ENCODE results near the gene CLMN.

CLMN gene

GRCh38 chr14:95146079-95146771, 173.5 kb downstream of the CLMN start:
- no peak for TF ChIP-seq CTCF (IDR thresholded peaks at IDR 0.05)
- Histone ChIP-seq H3K4me3 (no peak overlapping the region), H3K27ac (no peak overlapping the region)
- DNase-seq (ENCODE audit: low spot score), result no peak

GRCh38 chr14:95144849-95145248, 174.9 kb downstream of the CLMN start:
- DNase-seq (ENCODE audit: low spot score), result no peak
- no peak for TF ChIP-seq CTCF (IDR thresholded peaks at IDR 0.05)
- H3K27ac ChIP-seq, result no peak overlapping the region
- no peak overlapping the region for H3K4me3 ChIP-seq

- peak overlapping the region; percentile 12 for H3K4me3 ChIP-seq
- H3K27ac ChIP-seq, result peak overlapping the region in 1 of 2 donors; percentile 39
- no peak for TF ChIP-seq CTCF (IDR thresholded peaks at IDR 0.05)
- DNase-seq (ENCODE audit: low spot score), result no peak
Measured at GRCh38 chr14:95143808-95144620, 175.7 kb downstream of the CLMN start.

- no peak for DNase-seq (ENCODE audit: low spot score)
- Histone ChIP-seq H3K4me3 (no peak overlapping the region), H3K27ac (no peak overlapping the region)
- no peak for TF ChIP-seq CTCF (IDR thresholded peaks at IDR 0.05)
Measured at GRCh38 chr14:95142208-95142607, 177.5 kb downstream of the CLMN start.

- DNase-seq (ENCODE audit: low spot score), result no peak
- H3K27ac ChIP-seq, result no peak overlapping the region
- no peak overlapping the region for H3K4me3 ChIP-seq
- no peak for TF ChIP-seq CTCF (IDR thresholded peaks at IDR 0.05)
Measured at GRCh38 chr14:95141684-95142083, 178.0 kb downstream of the CLMN start.

- no peak for DNase-seq (ENCODE audit: low spot score)
- TF ChIP-seq CTCF (IDR thresholded peaks at IDR 0.05), result no peak
- Histone ChIP-seq H3K4me3 (no peak overlapping the region), H3K27ac (no peak overlapping the region)
Measured at GRCh38 chr14:95140060-95140858, 179.4 kb downstream of the CLMN start.
